PC-9 (cell line): Measurements from ENCODE around the gene SLIT1. TPM values are rescaled to one million over a fixed set of nuclear protein-coding genes. Genes with fewer than 3 reads are reported as not detected.

ENCODE experiments used
- BruUV-seq: library from RNA; stranded (reverse); fragments of 400-500 nt; replicated peaks from 2 replicates; lab custom pipeline; 2021; lab: Mats Ljungman, UMichigan
- CTCF ChIA-PET: fragments of 300-600 bp; sonication (Branson Sonifier 250); formaldehyde crosslinking; loops from one replicate; lab custom pipeline; 2022; ENCODE audit warnings: antibody characterized with exemption; lab: Charles Lee
- POLR2A ChIA-PET: fragments of 300-600 bp; sonication (Branson Sonifier 250); formaldehyde crosslinking; loops from one replicate; lab custom pipeline; 2022; ENCODE audit warnings: antibody characterized with exemption; ENCODE audit not compliant: unreplicated experiment; lab: Charles Lee
- DNase-seq, 2 experiments: peaks; one replicate each; pipeline versions ENCODE4 v3.0.0 to v3.0.0-alpha.2; 2015 to 2022; ENCODE audit warnings: mixed read lengths in 1 of 2
- H2AFZ ChIP-seq: fragments of 200-600 bp; sonication (generic); 2 replicates; pipeline ENCODE4 v1.8.1; 2017; ENCODE audit warnings: antibody characterized with exemption
- H3F3A ChIP-seq: fragments of 200-600 bp; sonication (generic); 2 replicates; pipeline ENCODE4 v1.8.1; 2017; ENCODE audit warnings: antibody characterized with exemption, mild to moderate bottlenecking, low read depth; ENCODE audit not compliant: insufficient read depth
- H3K27ac ChIP-seq: fragments of 200-600 bp; sonication (generic); 2 replicates; pipeline ENCODE4 v1.6.1; 2016; ENCODE audit warnings: mixed run types
- H3K27me3 ChIP-seq: fragments of 200-600 bp; sonication (generic); 2 replicates; pipeline ENCODE4 v1.6.1; 2016; ENCODE audit warnings: low read depth, mixed run types; ENCODE audit not compliant: insufficient read depth
- H3K36me3 ChIP-seq: fragments of 200-600 bp; sonication (generic); 2 replicates; pipeline ENCODE4 v1.6.1; 2016; ENCODE audit warnings: low read depth, mixed run types
- H3K4me1 ChIP-seq: fragments of 200-600 bp; sonication (generic); replicated peaks from 2 replicates; pipeline ENCODE4 v1.6.1; 2016; ENCODE audit warnings: mixed run types; ENCODE audit not compliant: insufficient read depth
- H3K4me2 ChIP-seq: fragments of 200-600 bp; sonication (generic); 2 replicates; pipeline ENCODE4 v1.6.1; 2017; ENCODE audit warnings: mixed run types
- H3K4me3 ChIP-seq: fragments of 200-600 bp; sonication (generic); 2 replicates; pipeline ENCODE4 v1.6.1; 2016; ENCODE audit warnings: mixed run types
- H3K79me2 ChIP-seq: fragments of 200-600 bp; sonication (generic); 2 replicates; pipeline ENCODE4 v1.6.1; 2017; ENCODE audit warnings: low read depth, mixed run types
- H3K9me2 ChIP-seq: fragments of 200-600 bp; sonication (generic); 2 replicates; pipeline ENCODE4 v1.8.1; 2017; ENCODE audit warnings: mild to moderate bottlenecking; ENCODE audit not compliant: insufficient read depth
- H3K9me3 ChIP-seq: fragments of 200-600 bp; sonication (generic); 2 replicates; pipeline ENCODE4 v1.8.1; 2016; ENCODE audit warnings: low read depth; ENCODE audit not compliant: insufficient read depth
- H4K20me1 ChIP-seq: fragments of 200-600 bp; sonication (generic); 2 replicates; pipeline ENCODE4 v1.8.1; 2017; ENCODE audit not compliant: insufficient read depth
- CTCF ChIP-seq: fragments of 200-600 bp; sonication (generic); conservative IDR thresholded peaks from 2 replicates; pipeline ENCODE4 v1.6.1; 2017; ENCODE audit warnings: mixed run types, antibody characterized with exemption, mild to moderate bottlenecking, moderate library complexity
- EZH2 ChIP-seq: fragments of 200-600 bp; sonication (generic); IDR thresholded peaks from 2 replicates; pipeline ENCODE4 v1.8.0; 2017; ENCODE audit warnings: antibody characterized with exemption, low read depth
- intact Hi-C: fragments of 100-400 bp; cut with micrococcal nuclease; formaldehyde crosslinking; loops from one replicate; pipeline ENCODE4 v1.10.0; 2022; ENCODE audit not compliant: unreplicated experiment
- total RNA-seq: library from RNA; stranded (reverse); gene quantifications from 2 replicates; pipeline ENCODE4 v1.2.3, GENCODE V29; 2021

SLIT1 gene
- total RNA-seq, 1 experiment from 2014 or later = not detected

GRCh38 chr10:97195706-97196222, 10.0 kb upstream of the SLIT1 start:
- POLR2A ChIA-PET = no interaction called here
- no peak for DNase-seq
- H3K27ac ChIP-seq = no peak overlapping the region
- H3K9me2 ChIP-seq = no peaks in the 10 kb centered on the region
- H3K79me2 ChIP-seq = no peaks in the 10 kb centered on the region
- peaks cover 24% of the 10 kb centered on the region; the same call in 1 of the 2 replicates for H3K27me3 ChIP-seq
- H3K4me2 ChIP-seq = no peak overlapping the region
- H3F3A ChIP-seq = no peaks in the 10 kb centered on the region
- H3K9me3 ChIP-seq = no peaks in the 10 kb centered on the region
- H3K36me3 ChIP-seq = no peaks in the 10 kb centered on the region
- no peak overlapping the region for H3K4me3 ChIP-seq
- no peak overlapping the region for H2AFZ ChIP-seq
- CTCF ChIA-PET = interaction anchor here (0.6 to 0.7 kb wide), 2 partner anchors 114 to 158 kb away, joined by 3 read pairs; no protein-coding TSS in a partner anchor
- H4K20me1 ChIP-seq = no peaks in the 10 kb centered on the region
- H3K4me1 ChIP-seq = no peaks in the 10 kb centered on the region
- intact Hi-C loops = no loop called here
- BruUV-seq = no TSS peak
- TF ChIP-seq CTCF (no peak), EZH2 (no peak)

- no peak overlapping the region for H3K4me3 ChIP-seq
- H3K36me3 ChIP-seq = no peaks in the 10 kb centered on the region
- no peaks in the 10 kb centered on the region for H4K20me1 ChIP-seq
- H2AFZ ChIP-seq = no peak overlapping the region
- no peak overlapping the region for H3K27ac ChIP-seq
- no TSS peak for BruUV-seq
- TF ChIP-seq CTCF (no peak), EZH2 (no peak)
- POLR2A ChIA-PET = no interaction called here
- H3K9me3 ChIP-seq = no peaks in the 10 kb centered on the region
- H3K79me2 ChIP-seq = no peaks in the 10 kb centered on the region
- CTCF ChIA-PET = interaction anchor here (0.6 kb wide), 1 partner anchor 151 kb away, joined by 3 read pairs; no protein-coding TSS in a partner anchor
- no peaks in the 10 kb centered on the region for H3K9me2 ChIP-seq
- no peak for DNase-seq
- intact Hi-C loops = no loop called here
- peaks cover 24% of the 10 kb centered on the region; the same call in 1 of the 2 replicates for H3K27me3 ChIP-seq
- H3K4me2 ChIP-seq = no peak overlapping the region
- no peaks in the 10 kb centered on the region for H3K4me1 ChIP-seq
- no peaks in the 10 kb centered on the region for H3F3A ChIP-seq
These were observed 7.2 kb upstream of the SLIT1 start for GRCh38 chr10:97192952-97193435.

DNA sequence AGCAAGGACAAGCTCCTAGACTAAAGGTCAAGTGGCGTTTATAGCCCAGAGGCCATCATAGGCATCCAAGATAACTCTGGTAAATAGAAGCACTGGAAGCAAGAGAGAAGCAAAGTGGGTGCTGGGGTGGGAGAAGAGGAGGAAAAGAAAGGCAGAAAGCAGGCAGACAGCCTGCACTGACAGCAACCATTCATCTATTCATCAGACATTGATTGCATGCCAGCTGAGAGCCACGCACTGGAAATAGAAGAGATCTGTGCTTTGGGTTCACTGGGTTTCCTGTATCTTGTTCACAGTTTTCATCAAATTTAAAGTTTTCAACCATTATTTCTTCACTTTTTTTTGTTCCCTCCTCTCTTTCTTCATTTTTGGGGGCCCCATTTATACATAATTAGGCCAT, 4.7 kb upstream of the SLIT1 start:
- no peaks in the 10 kb centered on the region for H3K9me3 ChIP-seq
- ChIA-PET CTCF (no interaction called here), POLR2A (no interaction called here)
- H2AFZ ChIP-seq = no peak overlapping the region
- H3K4me3 ChIP-seq = no peak overlapping the region
- H3K36me3 ChIP-seq = no peaks in the 10 kb centered on the region
- H3K9me2 ChIP-seq = no peaks in the 10 kb centered on the region
- H3F3A ChIP-seq = no peaks in the 10 kb centered on the region
- no TSS peak for BruUV-seq
- H3K79me2 ChIP-seq = no peaks in the 10 kb centered on the region
- no peaks in the 10 kb centered on the region for H4K20me1 ChIP-seq
- peaks cover 22% of the 10 kb centered on the region for H3K27me3 ChIP-seq
- TF ChIP-seq CTCF = no peak
- TF ChIP-seq EZH2 = no peak
- intact Hi-C loops = no loop called here
- H3K4me2 ChIP-seq = no peak overlapping the region
- H3K27ac ChIP-seq = no peak overlapping the region
- no peaks in the 10 kb centered on the region for H3K4me1 ChIP-seq
- DNase-seq = no peak
